Neural cell (in vitro differentiated cells): ENCODE measurements around the gene CAPN8. TPM values are rescaled to one million over a fixed set of nuclear protein-coding genes. Genes with fewer than 3 reads are reported as not detected.

Experiments
- H2AFZ ChIP-seq: fragments of 200-600, 300-800 bp; sonication (generic), shearing (Covaris generic); 2 replicates; pipeline ENCODE4 v1.6.0; 2014; ENCODE audit warnings: low read depth, mild to moderate bottlenecking, antibody characterized with exemption, low read length, moderate library complexity
- H3F3A ChIP-seq: fragments of 200-600 bp; shearing (Covaris generic); 2 replicates; pipeline ENCODE4 v1.6.1; 2016; ENCODE audit warnings: mild to moderate bottlenecking, moderate library complexity, mixed read lengths, antibody characterized with exemption, low read length; ENCODE audit not compliant: insufficient read depth, poor library complexity, severe bottlenecking
- H3K27ac ChIP-seq: fragments of 200-600, 300-800 bp; sonication (generic), shearing (Covaris generic); 2 replicates; pipeline ENCODE4 v1.5.1; 2014; ENCODE audit warnings: mild to moderate bottlenecking, low read length, moderate library complexity
- H3K27me3 ChIP-seq: fragments of 300-800, 200-600 bp; sonication (generic), shearing (Covaris generic); 2 replicates; pipeline ENCODE4 v1.6.0; 2014; ENCODE audit warnings: mild to moderate bottlenecking, low read depth, low read length, moderate library complexity; ENCODE audit not compliant: insufficient read depth
- H3K36me3 ChIP-seq: fragments of 300-800, 200-600 bp; sonication (generic), shearing (Covaris generic); 2 replicates; pipeline ENCODE4 v1.5.1; 2014; ENCODE audit warnings: mild to moderate bottlenecking, antibody characterized with exemption, low read length, moderate library complexity; ENCODE audit not compliant: insufficient read depth
- H3K4me2 ChIP-seq: fragments of 300-800, 200-600 bp; sonication (generic), shearing (Covaris generic); 2 replicates; pipeline ENCODE4 v1.6.0; 2014; ENCODE audit warnings: mild to moderate bottlenecking, low read length
- H3K4me3 ChIP-seq: fragments of 300-800, 200-600 bp; sonication (generic), shearing (Covaris generic); 2 replicates; pipeline ENCODE4 v1.5.1; 2014; ENCODE audit warnings: mild to moderate bottlenecking, low read length, moderate library complexity
- H3K79me2 ChIP-seq: fragments of 200-600 bp; shearing (Covaris generic); replicated peaks from 2 replicates; pipeline ENCODE4 v1.6.0; 2014; ENCODE audit warnings: mild to moderate bottlenecking, low read length, moderate library complexity; ENCODE audit not compliant: insufficient read depth
- H3K9ac ChIP-seq: fragments of 300-800, 200-600 bp; sonication (generic), shearing (Covaris generic); 2 replicates; pipeline ENCODE4 v1.6.1; 2016; ENCODE audit warnings: mild to moderate bottlenecking, low read length, mixed read lengths
- H3K9me2 ChIP-seq: fragments of 200-600 bp; shearing (Covaris generic); 2 replicates; pipeline ENCODE4 v1.6.1; 2016; ENCODE audit warnings: mild to moderate bottlenecking, low read length, mixed read lengths; ENCODE audit not compliant: insufficient read depth
- H3K9me3 ChIP-seq: fragments of 200-600, 300-800 bp; sonication (generic), shearing (Covaris generic); 2 replicates; pipeline ENCODE4 v1.6.1; 2016; ENCODE audit warnings: mild to moderate bottlenecking, mixed run types, low read length, moderate library complexity, mixed read lengths
- H4K20me1 ChIP-seq: fragments of 200-600 bp; shearing (Covaris generic); 2 replicates; pipeline ENCODE4 v1.6.1; 2016; ENCODE audit warnings: mild to moderate bottlenecking, mixed run types; ENCODE audit not compliant: insufficient read depth
- CTCF ChIP-seq: fragments of 450-650 bp; IDR thresholded peaks from 2 replicates; pipeline ENCODE4 v1.5.1; 2014; ENCODE audit warnings: antibody characterized with exemption, mild to moderate bottlenecking, moderate library complexity; ENCODE audit not compliant: poor library complexity, severe bottlenecking
- EP300 ChIP-seq: fragments of 450-650 bp; conservative IDR thresholded peaks from 2 replicates; pipeline ENCODE4 v1.6.1; 2014; ENCODE audit warnings: antibody characterized with exemption, mild to moderate bottlenecking, moderate library complexity; ENCODE audit not compliant: poor library complexity, severe bottlenecking
- EZH2 ChIP-seq: fragments of 200-600, 300-800 bp; shearing (Covaris generic), sonication (generic); IDR thresholded peaks from 2 replicates; pipeline ENCODE4 v1.6.1; 2014; ENCODE audit warnings: antibody characterized with exemption, low read length, borderline replicate concordance, mild to moderate bottlenecking; ENCODE audit not compliant: insufficient read depth, poor library complexity, severe bottlenecking
- MXI1 ChIP-seq: fragments of 450-650 bp; conservative IDR thresholded peaks from 2 replicates; pipeline ENCODE4 v1.6.1; 2014; ENCODE audit warnings: antibody characterized with exemption, mild to moderate bottlenecking; ENCODE audit not compliant: poor library complexity, severe bottlenecking
- POLR2AphosphoS5 ChIP-seq: IDR thresholded peaks from 2 replicates; pipeline ENCODE4 v1.6.1; 2012
- RAD21 ChIP-seq: fragments of 450-650 bp; conservative IDR thresholded peaks from 2 replicates; pipeline ENCODE4 v1.6.1; 2014; ENCODE audit warnings: antibody characterized with exemption, mild to moderate bottlenecking, moderate library complexity
- REST ChIP-seq: IDR thresholded peaks from 2 replicates; pipeline ENCODE4 v1.6.1; 2012; ENCODE audit warnings: borderline replicate concordance
- SMC3 ChIP-seq: fragments of 450-650 bp; conservative IDR thresholded peaks from 2 replicates; pipeline ENCODE4 v1.6.1; 2014; ENCODE audit warnings: antibody characterized with exemption, mild to moderate bottlenecking, moderate library complexity; ENCODE audit not compliant: poor library complexity
- TAF1 ChIP-seq: IDR thresholded peaks from 2 replicates; pipeline ENCODE4 v1.6.1; 2012; ENCODE audit warnings: low read depth
- polyA plus RNA-seq: library from polyadenylated mRNA; depleted of rRNA; stranded (reverse); fragments of >200 nt; gene quantifications from 2 replicates; pipeline ENCODE4 v1.2.3, GENCODE V29; 2014

CAPN8 gene
- polyA plus RNA-seq, 1 donor from 2014 or later: not detected

GRCh38 chr1:223708651-223709268 lies 43.3 kb upstream of the CAPN8 start:
- H4K20me1 ChIP-seq: no peaks in the 10 kb centered on the region
- no peaks in the 10 kb centered on the region for H3K9me3 ChIP-seq
- TF ChIP-seq EP300: no peak
- no peak for TF ChIP-seq TAF1
- TF ChIP-seq CTCF: no peak
- no peak for TF ChIP-seq REST
- no peak for TF ChIP-seq MXI1
- TF ChIP-seq POLR2AphosphoS5: no peak
- no peak for TF ChIP-seq SMC3
- TF ChIP-seq EZH2: no peak
- peaks cover 6% of the 10 kb centered on the region for H3K79me2 ChIP-seq
- H3K27me3 ChIP-seq: no peaks in the 10 kb centered on the region
- H3K9ac ChIP-seq: no peak overlapping the region
- no peaks in the 10 kb centered on the region for H3K9me2 ChIP-seq
- H3K27ac ChIP-seq: no peak overlapping the region
- H3K4me2 ChIP-seq: no peak overlapping the region
- no peaks in the 10 kb centered on the region for H3K36me3 ChIP-seq
- no peaks in the 10 kb centered on the region for H3F3A ChIP-seq
- H2AFZ ChIP-seq: no peak overlapping the region
- no peak overlapping the region for H3K4me3 ChIP-seq

- Histone ChIP-seq H3K36me3 (no peaks in the 10 kb centered on the region), H3K9ac (no peak overlapping the region), H2AFZ (no peak overlapping the region), H3K9me2 (no peaks in the 10 kb centered on the region), H3F3A (no peaks in the 10 kb centered on the region), H3K4me2 (no peak overlapping the region), H3K4me3 (no peak overlapping the region), H3K9me3 (no peaks in the 10 kb centered on the region), H4K20me1 (no peaks in the 10 kb centered on the region), H3K79me2 (peaks cover 6% of the 10 kb centered on the region), H3K27me3 (no peaks in the 10 kb centered on the region), H3K27ac (no peak overlapping the region)
- no peak for TF ChIP-seq EP300
- TF ChIP-seq MXI1: no peak
- no peak for TF ChIP-seq EZH2
- no peak for TF ChIP-seq POLR2AphosphoS5
- TF ChIP-seq REST: no peak
- no peak for TF ChIP-seq RAD21
- no peak for TF ChIP-seq SMC3
- no peak for TF ChIP-seq TAF1
- no peak for TF ChIP-seq CTCF
Measured at GRCh38 chr1:223708001-223708359, 42.5 kb upstream of the CAPN8 start.
